ENCODE measurements around the gene OR2AT4. TPM values are rescaled to one million over a fixed set of nuclear protein-coding genes. Genes with fewer than 3 reads are reported as not detected.

Gene OR2AT4
- not detected for total RNA-seq

GRCh38 chr11:75096456-75097172, at the start of gene OR2AT4:
OR2AT4 (minus strand) TSS chr11:75096876.
- DNase-seq: no peak
- no peak within 1 kb of the TSS for H3K9ac ChIP-seq (ENCODE audit: low read depth in 2 of 2, low read length in 2 of 2)
- intact Hi-C loops (cut with DNase I): no loop called here
- H3K27ac ChIP-seq: no peak within 1 kb of the TSS
- H3K27me3 ChIP-seq: no peaks in the 10 kb centered on the region
- TF ChIP-seq CTCF (IDR thresholded peaks at IDR 0.05): no peak
- H3K4me1 ChIP-seq: no peaks in the 10 kb centered on the region
- no peaks in the 10 kb centered on the region for H3K9me3 ChIP-seq
- H3K36me3 ChIP-seq: no peaks in the 10 kb centered on the region
- H3K4me3 ChIP-seq: no peak within 1 kb of the TSS

GRCh38 chr11:75145972-75146519, 49.4 kb upstream of the OR2AT4 start:
- intact Hi-C loops (cut with DNase I): no loop called here
- no peaks in the 10 kb centered on the region for H3K27me3 ChIP-seq
- peaks cover 20% of the 10 kb centered on the region for H3K4me1 ChIP-seq
- no peak for TF ChIP-seq CTCF (IDR thresholded peaks at IDR 0.05)
- no peak overlapping the region for H3K4me3 ChIP-seq
- H3K27ac ChIP-seq: no peak overlapping the region
- peak; percentile 38 for DNase-seq
- H3K9me3 ChIP-seq: no peaks in the 10 kb centered on the region
- H3K36me3 ChIP-seq: no peaks in the 10 kb centered on the region
- H3K9ac ChIP-seq (ENCODE audit: low read depth in 2 of 2, low read length in 2 of 2): peak overlapping the region in 1 of 2 donors; percentile 49

GRCh38 chr11:75145196-75145971, 48.7 kb upstream of the OR2AT4 start:
- H3K27ac ChIP-seq: no peak overlapping the region
- no peaks in the 10 kb centered on the region for H3K36me3 ChIP-seq
- no peaks in the 10 kb centered on the region for H3K27me3 ChIP-seq
- peaks cover 15% of the 10 kb centered on the region for H3K4me1 ChIP-seq
- no peaks in the 10 kb centered on the region for H3K9me3 ChIP-seq
- no peak for TF ChIP-seq CTCF (IDR thresholded peaks at IDR 0.05)
- no peak overlapping the region for H3K4me3 ChIP-seq
- intact Hi-C loops (cut with DNase I): no loop called here
- peak overlapping the region in 1 of 2 donors; percentile 0 for H3K9ac ChIP-seq (ENCODE audit: low read depth in 2 of 2, low read length in 2 of 2)
- DNase-seq: no peak

GRCh38 chr11:75144716-75145014, 48.0 kb upstream of the OR2AT4 start:
- no peak overlapping the region for H3K27ac ChIP-seq
- intact Hi-C loops (cut with DNase I): loop anchor here (5.0 kb wide), 2 partner anchors 122 to 212 kb away; no protein-coding TSS in a partner anchor

GRCh38 chr11:75143420-75143731, 46.7 kb upstream of the OR2AT4 start:
- no peak for DNase-seq
- no peak overlapping the region for H3K4me3 ChIP-seq
- H3K4me1 ChIP-seq: peaks cover 6% of the 10 kb centered on the region
- TF ChIP-seq CTCF (IDR thresholded peaks at IDR 0.05): no peak
- no peaks in the 10 kb centered on the region for H3K36me3 ChIP-seq
- intact Hi-C loops (cut with DNase I): loop anchor here (1.0 to 5.0 kb wide), 3 partner anchors 62 to 211 kb away; no protein-coding TSS in a partner anchor
- H3K9ac ChIP-seq (ENCODE audit: low read depth in 2 of 2, low read length in 2 of 2): no peak overlapping the region
- H3K27me3 ChIP-seq: no peaks in the 10 kb centered on the region
- no peaks in the 10 kb centered on the region for H3K9me3 ChIP-seq
- peak overlapping the region; percentile 46 for H3K27ac ChIP-seq

More at GRCh38 chr11:75144716-75145014, 48.0 kb upstream of the OR2AT4 start:
- peak; percentile 0 for TF ChIP-seq CTCF (IDR thresholded peaks at IDR 0.05)
- H3K4me3 ChIP-seq: no peak overlapping the region
- no peaks in the 10 kb centered on the region for H3K36me3 ChIP-seq
- peaks cover 8% of the 10 kb centered on the region for H3K4me1 ChIP-seq
- no peaks in the 10 kb centered on the region for H3K27me3 ChIP-seq
- no peaks in the 10 kb centered on the region for H3K9me3 ChIP-seq
- peak overlapping the region in 1 of 2 donors; percentile 29 for H3K9ac ChIP-seq (ENCODE audit: low read depth in 2 of 2, low read length in 2 of 2)
- no peak for DNase-seq
